Heart left ventricle (tissue), 13 donors: ENCODE measurements around the gene TRIM8.

Source experiments
- CTCF ChIP-seq, 12 donors: fragments of 200-600 bp; sonication (generic) in 4 of 12; IDR thresholded peaks; one replicate each; pipeline versions ENCODE4 v1.5.0 to v1.8.0; 2018 to 2022; ENCODE audit warnings: antibody characterized with exemption in 12 of 12, mild to moderate bottlenecking in 5 of 12
- POLR2A ChIP-seq, 2 donors: fragments of 450-650 bp; IDR thresholded peaks; one replicate each; pipeline ENCODE4 v1.6.1; 2017; ENCODE audit warnings: antibody characterized with exemption in 2 of 2, mild to moderate bottlenecking in 2 of 2, moderate library complexity in 2 of 2
- donor health status: ischemic (EF 13 %, LVEDD 7.1; RV severe dilation, severe dysfunction).
- donor health status: DM: no; HTN: yes; CAD: no.
- donor health status: DM: no; HTN: no; CAD: no.
- donor health status: ischemic (EF 25% LVEDD 6.9; RV normal size, moderate dysfunction).
- donor health status: ischemic (EF 25% LVEDD 5.7; RV mildly dilated, moderate dysfunction).
- donor health status: ischemic (EF 35%, LVEDD 5.7; RV mildly dilated, moderate dysfunction).
- donor health status: nonischemic (EF 11% LVEDD 7.7; RV severe dilation, severe dysfunction).
- donor health status: DM: yes; HTN: yes; CAD: no.
- donor health status: PGD.
- donor health status: ischemic (EF 29% LVEDD 5.4; RV normal size, mild dysfunction).
- donor health status: nonischemic (EF 23%, LVEDD 6.1; RV moderate dilation, normal function).

GRCh38 chr10:102654969-102655368 is 10.7 kb downstream of the TRIM8 start:
- TF ChIP-seq CTCF (IDR thresholded peaks at IDR 0.05) (no peak), POLR2A (IDR thresholded peaks at IDR 0.05) (no peak)
